Muscle of arm (tissue), 12 donors: ENCODE data around the gene RHOB. TPM values are rescaled to one million over a fixed set of nuclear protein-coding genes. Genes with fewer than 3 reads are reported as not detected.
"Not testable (repeated sequence)": the region's sequence is repeated elsewhere in the genome, so short reads cannot be mapped to it uniquely, and the experiment has no call there.

Source experiments
- DNase-seq: peaks from one replicate; pipeline ENCODE4 v3.0.0-alpha.2; 2013
- polyA plus RNA-seq, 12 donors: library from polyadenylated mRNA; unstranded; fragments of 120-200 nt; gene quantifications; one replicate each; pipeline ENCODE4 v1.2.1, GENCODE V29; 2013; ENCODE audit not compliant: insufficient read length in 12 of 12

The RHOB gene
- polyA plus RNA-seq, 12 donors: 78.5 to 192 (median 125) TPM

DNA sequence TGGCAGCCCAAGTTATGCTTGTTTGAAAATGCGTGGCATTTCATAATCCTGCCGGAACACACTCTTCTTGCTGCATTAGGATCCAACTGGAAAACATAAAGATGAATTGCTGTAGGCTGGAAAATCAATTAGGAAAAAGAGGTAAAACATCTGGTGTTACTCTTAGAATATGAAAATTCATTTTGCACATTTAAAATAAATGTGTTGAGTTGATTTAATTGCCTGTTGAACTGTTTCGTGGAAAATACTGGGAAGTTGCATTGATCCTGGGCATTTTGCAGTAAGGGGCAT is 4.1 kb downstream of the RHOB start:
- no peak for DNase-seq

DNA sequence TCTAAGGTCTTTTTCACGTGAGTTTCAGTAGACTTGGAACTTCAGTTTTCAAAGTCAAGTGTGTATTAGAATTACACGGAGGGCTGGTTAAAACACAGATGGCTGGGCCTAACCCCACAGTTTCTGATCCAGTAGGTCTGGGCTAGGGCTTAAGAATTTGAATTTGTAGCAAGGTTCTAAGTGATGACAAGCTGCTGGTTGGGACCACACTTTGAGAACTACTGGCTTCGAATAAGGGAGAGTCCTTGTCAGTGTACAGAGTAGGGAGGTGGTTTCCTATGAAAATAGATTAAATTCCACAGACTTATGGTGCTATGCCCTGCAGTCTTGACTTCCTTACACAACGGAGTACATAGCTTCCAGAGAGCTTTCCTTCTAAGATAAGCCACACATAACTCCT is 4.5 kb downstream of the RHOB start:
- DNase-seq: no peak

DNA sequence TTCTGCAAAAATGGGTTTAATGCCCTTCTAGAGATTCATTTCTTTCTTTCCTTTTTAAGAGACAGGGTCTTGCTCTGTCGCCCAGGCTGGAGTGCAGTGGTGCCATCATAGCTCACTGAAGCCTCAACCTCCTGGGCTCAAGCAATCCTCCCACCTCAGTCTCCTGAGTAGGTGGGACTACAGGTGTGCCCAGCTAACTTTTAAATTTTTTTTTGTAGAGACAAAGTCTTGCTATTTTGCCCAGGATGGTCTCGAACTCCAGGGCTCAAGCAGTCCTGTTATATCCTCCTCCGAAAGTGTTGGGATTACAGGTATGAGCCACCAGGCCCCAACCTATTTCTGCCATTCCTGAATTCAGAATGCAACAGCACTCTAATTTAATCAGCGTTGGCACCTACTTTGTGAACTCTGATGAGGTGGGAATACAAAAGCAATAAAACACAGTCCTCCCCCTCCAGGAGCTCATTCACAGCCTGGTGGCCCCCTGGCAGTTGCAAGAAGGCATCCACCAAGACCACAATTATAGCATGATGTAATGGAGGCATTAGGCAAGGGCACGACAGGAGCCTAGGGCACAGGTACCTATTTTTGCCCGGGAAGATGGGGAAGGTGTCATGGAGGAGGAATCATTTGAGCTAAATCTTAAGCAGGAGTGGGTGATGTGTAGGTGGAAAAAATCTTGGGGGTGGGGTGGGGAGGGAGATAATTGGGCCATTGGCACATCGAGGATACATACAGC is 5.1 kb downstream of the RHOB start:
- DNase-seq: no peak

DNA sequence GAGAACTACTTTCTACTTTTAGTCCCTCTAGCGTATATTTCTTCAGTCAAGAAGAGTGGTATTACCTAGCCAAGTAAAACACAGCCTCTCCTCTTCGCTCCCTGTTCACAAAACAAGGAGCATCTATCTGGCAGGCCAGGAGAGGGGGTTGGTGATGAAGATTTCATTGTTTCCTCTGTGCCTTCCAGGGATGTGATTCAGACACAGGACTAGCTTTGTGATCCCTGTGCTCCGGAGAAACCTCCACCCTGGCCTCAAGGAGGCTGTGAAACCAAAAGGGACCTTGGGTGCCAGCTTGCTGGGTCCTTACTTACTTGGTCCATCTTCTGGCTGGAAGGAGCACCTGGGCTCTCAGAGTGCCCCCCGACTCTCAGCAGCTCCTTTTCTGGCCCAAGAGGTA is 5.7 kb downstream of the RHOB start:
- no peak for DNase-seq

DNA sequence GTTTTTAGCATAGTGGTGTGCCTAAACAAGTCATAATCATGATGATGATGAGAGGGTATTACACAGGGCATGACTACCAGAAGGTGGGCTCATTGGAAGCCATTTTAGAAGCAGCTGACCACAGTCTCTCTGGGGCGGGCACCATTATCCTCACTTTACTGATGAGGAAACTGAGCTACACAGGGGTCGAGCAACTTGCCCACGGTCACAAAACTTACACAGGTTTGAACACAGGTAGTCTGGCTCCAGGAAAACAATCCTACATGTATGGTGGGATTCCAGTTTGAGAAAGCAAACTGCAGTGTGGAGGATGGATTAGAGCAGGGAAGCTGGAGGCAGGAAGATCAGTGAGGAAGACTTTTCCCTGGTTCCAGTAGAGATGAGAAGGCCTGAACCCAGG is 6.2 kb downstream of the RHOB start:
- no peak for DNase-seq

DNA sequence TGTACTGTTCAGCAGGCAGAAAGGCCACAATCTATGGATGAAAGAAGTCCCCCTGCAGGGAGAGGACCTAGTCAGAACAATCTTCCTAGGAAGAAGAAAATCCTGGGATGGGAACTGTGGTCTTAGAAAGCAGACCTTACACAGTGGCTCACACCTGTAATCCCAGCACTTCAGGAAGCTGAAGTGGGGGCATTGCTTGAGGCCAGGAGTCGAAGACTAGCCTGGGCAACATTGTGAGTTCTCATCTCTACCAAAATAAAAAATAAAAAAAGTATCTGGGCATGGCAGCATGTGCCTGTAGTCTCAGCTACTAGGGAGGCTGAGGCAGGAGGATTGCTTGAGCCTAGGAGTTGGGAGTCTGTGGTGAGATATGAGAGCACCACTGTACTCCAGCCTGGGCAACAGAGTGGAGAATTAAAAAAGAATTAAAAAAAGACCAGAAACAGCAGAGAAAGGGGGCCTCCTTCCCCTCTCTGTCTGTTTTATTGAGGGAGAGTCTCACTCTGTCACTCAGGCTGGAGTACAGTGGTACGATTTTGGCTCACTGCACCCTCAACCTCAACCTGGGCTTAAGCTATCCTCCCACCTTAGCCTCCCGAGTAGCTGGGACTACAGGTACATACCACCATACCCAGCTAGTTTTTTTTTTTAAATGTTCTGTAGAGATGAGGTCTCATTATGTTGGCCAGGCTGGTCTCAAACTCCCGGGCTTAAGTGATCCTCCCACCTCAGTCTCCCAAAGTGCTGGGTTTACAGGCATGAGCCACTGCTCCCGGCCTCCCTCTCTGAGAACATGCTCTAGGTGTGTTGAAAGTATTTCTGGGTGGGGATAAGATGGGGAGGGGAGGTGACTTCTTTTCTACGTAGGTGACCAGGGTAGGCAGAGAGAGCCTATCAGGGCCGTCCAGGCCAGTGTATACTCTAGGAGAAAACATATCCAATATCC is 7.4 kb downstream of the RHOB start:
- no peak for DNase-seq

DNA sequence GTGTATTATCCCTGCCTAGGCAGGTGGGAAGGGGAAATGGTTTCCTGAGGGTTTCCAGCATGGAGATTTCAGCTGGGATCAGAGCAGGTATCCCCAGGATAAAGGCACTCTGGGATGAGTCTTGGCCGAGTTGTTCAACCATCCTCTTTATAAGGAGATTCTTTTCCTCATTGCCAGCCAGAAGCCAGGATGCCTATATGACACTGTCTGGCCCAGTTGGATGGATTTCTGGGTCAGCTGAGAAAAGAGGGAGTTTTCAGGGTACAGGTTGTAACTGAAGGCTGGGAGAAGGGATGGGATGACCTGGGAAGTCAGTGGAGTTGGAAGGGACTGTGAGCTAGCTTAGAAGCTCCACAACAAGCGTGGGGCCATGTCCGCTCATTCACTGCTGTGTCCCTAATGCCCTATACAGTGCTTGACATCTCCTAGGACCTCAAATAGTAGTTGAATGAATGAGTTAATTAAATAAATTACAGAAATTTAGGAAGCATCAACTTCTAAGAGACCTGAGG is 8.3 kb downstream of the RHOB start:
- no peak for DNase-seq

DNA sequence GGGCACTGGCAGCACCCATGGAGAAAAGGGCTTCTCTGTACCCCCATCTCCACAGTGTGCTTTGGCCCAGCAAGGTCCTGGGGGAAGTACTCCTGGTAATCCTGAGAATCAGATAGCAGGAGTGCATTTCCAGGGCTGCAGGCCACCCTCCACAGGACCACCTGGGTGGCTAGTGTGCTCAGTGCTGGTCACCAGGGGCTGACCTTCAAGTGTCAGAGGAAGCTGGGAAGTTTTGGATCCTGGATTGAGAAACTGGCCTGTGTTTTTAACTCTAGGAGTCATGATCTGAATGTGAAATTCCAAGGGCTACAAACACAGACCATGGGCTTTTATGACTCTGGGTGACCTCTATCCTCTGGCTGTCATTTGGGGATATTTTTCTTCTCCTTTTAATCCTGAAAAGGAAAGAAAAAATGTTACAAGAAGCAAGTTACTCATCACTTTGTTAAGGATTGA is 9.3 kb downstream of the RHOB start:
- DNase-seq: no peak

DNA sequence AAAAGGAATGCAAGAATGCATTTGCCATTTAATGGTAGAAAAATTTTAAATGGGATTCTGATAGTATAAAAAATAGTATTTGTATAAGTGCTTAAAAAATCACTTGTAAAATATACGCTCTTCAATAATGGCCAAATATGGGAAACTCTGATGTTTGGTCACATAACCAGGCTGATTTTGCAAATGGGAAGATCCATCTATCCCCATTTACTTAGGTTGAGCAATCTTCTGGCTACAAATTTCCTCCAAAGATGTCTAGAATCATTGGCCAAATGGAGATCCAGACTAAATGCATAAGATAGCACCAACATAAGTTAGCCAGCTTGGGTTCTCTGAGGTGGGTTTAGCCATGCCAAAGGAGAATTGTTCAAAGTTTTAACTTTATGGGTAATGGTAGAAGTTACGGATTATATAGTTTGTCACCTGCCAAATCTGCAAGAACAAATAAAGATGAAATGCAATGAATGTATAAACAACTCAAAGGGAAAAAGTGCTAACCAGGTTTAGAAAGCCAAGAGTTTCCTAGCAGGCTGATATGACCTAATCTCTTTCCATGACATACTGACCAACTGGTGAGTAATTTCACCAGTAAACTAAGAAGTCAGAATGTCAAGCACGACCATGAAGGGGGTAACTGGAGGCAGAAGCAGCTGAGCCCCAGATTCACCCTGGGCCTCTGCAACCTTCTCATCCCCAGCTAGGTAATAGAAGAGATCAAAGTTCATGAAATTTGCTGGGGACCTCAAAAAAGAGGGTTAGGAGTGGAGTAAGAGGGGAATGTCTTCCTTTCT is 10.0 kb downstream of the RHOB start:
- DNase-seq: no peak

DNA sequence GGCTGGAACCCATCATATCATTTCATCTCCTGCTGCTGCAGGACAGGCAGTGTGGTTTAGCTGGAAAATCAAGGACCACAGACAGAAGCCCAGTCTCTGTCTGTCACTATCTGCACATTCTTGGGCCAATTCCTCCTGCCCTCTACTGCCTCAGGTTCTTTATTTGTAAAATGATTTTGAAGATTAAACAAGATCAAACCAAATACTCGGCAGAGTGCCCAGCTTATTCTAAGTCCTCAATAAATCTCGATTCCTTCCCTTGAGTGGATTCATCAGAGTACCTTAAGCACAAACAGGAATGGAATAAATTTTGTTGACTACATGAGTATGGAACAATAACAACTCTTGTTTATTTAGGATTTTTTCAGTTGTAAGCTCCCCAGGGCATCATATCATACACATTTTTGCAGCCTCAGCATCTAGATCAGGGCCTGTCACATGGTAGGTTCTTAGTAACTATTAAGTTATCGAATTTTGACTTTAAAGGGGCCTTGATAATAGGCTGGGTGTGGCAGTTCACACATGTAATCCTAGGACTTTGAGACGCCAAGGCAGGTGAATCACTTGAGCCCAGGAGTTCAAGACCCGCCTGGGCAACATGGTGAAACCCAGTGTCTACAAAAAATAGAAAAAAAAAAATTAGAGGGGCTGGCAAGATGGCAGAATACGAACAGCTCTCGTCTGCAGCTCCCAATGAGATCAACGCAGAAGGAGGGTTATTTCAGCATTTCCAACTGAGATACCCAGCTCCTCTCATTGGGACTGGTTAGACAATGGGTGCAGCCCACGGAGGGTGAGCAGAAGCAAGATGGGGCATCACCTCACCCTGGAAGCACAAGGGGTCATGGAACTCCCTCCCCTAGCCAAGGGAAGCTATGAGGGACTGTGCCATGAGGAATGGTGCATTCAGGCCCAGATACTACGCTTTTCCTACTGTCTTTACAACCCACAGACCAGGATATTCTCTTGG is 11.1 kb downstream of the RHOB start:
- no peak for DNase-seq

DNA sequence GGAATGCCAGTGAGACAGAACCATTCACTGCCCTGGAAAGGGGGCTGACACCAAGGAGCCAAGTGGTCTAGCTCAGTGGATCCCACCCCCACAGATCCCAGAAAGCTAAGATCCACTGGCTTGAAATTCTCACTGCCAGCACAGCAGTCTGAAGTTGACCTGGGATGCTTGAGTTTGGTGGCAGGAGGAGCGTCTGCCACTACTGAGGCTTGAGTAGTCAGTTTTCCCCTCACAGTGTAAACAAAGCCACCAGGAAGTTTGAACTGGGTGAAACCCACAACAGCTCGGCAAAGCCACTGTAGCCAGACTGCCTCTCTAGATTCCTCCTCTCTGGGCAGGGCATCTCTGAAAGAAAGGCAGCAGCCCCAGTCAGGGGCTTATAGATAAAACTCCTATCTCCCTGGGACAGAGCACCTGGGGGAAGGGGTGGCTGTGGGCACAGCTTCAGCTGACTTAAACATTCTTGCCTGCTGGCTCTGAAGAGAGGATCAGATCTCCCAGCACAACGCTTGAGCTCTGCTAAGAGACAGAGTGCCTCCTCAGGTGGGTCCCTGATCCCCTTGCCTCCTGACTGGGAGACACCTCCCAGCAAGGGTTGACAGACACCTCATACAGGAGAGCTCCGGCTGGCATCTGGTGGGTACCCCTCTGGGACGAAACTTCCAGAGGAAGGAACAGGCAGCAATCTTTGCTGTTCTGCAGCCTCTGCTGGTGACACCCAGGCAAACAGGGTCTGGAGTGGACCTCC is 12.0 kb downstream of the RHOB start:
- DNase-seq: not testable (repeated sequence)

DNA sequence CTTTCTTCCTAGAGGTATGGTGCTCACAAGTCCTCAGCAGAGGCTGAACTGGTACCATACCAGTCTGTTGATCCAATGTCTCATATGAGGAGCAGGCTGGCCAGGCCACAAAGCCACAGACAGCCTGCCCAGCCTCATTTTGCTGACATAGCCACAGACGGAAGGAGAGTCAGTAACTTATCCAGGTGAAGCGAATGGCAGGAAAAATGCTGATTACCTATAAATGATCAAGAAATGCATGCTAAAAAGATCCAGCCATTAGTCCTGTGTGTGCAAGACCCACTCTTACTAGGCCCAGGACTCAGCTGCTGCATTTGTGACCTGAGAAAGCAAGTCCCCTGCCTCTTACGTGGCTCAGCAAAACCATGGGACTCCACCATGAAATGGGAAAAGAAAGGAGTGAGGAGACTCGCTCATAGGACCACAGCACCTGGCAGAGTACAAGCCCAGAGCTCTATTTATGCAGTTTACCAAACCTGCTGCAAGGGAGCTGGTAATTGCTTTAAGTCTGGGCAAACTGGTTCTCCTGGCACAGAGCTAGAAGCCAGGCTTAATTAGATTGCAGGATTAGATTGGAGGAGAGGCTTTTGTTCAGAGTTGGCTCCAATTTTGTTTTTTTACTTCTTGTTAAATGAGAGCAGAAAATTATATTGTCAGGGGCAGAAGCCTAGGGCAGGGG is 19.0 kb downstream of the RHOB start:
- no peak for DNase-seq

DNA sequence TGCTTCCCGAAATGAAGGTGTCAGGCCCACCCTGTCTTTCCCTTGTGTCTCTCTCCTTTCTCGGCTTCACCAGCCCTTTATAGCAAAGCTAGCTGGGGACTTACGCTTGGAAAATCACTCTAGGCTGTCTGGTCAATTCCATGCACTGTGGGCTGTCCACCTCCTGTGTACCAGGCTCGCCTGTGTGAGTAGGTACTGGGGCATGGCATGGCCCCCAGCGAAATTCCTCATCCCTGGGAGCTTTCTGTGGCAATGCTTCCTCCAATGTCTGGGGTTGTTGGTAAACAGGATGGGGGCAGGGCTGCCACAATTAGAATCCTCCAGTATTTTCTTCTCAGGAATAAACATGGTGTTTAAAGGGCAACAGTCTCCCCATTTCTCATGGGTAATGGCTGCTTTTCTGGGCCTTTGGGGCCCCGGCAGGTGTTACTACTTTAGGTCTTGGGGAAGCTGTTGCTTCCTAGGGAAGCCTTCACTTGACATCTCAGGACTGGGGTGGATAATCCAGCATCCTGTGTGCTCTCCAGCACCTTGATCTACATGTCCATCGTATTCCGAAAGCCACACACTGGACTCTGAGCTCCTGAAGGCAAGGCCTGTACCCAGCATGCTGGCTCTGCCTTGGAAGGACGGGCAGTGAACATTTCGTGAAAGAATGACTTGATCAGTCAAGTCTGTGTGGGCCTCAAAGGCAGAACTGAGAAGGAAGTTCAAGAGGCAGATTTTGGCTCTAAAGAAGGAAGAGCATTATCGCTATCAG is 21.1 kb downstream of the RHOB start:
- no peak for DNase-seq

DNA sequence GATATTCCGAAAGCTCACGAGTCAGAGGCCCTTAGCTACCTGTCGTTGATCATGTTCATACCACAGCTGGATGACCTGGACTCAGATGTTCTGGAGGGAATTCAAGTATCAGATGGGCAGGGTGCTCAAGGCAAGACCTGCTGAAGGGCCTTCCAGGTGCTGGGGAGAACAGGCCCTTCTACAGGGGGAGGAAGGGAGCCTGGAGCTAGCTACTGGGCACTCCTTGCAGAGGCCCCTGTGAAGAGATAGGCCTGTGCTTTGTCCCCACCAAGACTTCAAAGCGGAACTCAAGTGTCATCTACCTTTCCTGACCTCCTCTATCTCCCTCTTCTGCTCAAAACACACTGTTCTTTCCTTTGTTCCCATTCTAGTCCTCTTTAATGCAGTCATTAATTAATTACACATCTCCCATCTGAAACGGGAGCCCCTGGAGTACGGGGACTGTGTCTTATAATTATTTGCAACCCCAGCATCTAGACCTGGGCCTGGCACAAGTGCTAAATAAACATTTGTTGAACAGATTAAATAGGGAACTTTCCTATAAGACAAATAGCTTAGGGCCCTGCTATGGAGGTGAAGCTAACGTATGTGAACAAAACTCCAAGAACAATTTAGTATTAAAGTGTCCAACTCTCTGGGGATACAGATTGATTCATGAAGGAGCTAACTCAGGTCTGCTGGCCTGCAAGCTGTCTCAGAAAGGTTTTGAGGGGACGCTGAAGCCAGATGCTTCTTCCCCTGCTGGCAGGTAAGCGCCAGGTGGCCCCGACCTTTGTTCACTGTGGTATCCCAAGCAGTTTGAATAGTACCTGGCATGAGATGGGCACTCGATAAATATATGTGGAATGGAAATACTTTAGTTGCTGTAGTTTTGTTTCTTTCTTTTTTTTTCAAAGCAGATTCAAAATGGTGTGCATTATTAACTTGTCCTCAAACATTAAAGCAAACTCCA is 22.0 kb downstream of the RHOB start:
- no peak for DNase-seq

DNA sequence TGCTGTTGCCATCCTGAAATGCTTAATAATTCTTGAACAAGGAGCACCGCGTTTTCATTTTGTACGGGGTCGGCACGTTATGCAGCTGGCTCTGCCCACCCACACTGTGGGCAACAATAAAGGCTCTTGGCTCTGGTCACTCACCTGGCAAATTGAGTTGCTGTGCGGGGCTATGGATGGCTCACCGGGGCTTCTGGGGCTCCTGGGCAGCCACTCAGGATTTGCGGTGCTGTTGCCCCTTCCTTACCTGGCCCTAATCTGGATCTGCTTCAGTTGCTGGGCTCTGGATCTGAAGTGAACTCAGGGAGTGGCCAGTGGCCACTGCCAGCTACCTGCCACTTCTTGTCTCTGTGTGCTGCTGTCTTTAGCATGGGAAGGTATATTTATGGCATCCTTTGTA is 22.7 kb downstream of the RHOB start:
- no peak for DNase-seq

DNA sequence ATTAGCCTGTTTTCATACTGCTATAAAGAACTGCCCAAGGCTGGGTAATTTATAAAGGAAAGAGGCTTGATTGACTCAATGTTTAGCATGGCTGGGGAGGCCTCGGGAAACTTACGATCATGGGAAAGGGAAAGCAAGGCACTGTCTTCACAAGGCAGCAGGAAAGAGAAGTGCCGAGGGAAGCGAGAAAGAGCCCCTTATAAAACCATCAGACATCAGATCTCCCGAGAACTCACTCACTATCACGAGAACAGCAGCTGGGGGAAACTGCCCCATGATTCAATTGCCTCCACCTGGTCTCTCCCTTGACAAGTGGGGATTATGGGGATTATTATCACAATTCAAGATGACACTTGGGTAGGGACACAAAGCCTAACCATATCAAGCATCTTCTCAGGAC is 23.3 kb downstream of the RHOB start:
- DNase-seq: no peak

DNA sequence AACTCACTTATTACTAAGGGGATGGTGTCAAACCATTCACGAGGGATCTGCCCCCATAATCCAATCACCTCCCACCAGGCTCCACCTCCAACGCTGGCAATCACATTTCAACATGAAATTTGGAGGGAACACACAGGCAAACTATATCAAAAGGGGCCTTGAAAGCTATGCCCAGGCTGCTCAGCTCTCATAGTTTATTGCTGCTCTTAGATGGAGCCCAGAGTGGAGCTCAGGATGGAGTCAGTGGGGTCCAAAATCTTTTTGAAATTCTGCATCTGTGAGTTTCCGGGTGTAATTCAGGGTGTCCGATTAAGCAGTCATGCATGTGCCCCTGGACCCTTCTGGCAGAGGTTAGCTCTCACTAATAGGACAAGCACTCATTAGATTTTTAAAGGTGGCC is 24.3 kb downstream of the RHOB start:
- DNase-seq: no peak
